HCT116 (cell line): ENCODE measurements around the gene LSS. TPM values are rescaled to one million over a fixed set of nuclear protein-coding genes. Genes with fewer than 3 reads are reported as not detected.
"Not testable (repeated sequence)": the region's sequence is repeated elsewhere in the genome, so short reads cannot be mapped to it uniquely, and the experiment has no call there.

Source experiments
- ATAC-seq: fragments of 200-7000 bp; cut with Tn5 transposase; 2 replicates; pipeline ENCODE4 v1.9.1; 2020; ENCODE audit warnings: mild to moderate bottlenecking, moderate library complexity
- BruUV-seq: library from RNA; stranded (reverse); fragments of 400-500 nt; replicated peaks from 2 replicates; lab custom pipeline; 2021; lab: Mats Ljungman, UMichigan
- CTCF ChIA-PET: fragments of 300-600 bp; sonication (Branson Sonifier 250); formaldehyde crosslinking; loops from one replicate; lab custom pipeline; 2021; ENCODE audit warnings: antibody characterized with exemption; lab: Charles Lee
- POLR2A ChIA-PET: fragments of 300-600, 350-600 bp; sonication (Branson Sonifier 250); formaldehyde crosslinking; loops from one replicate; lab custom pipeline; 2021; ENCODE audit warnings: antibody characterized with exemption; lab: Charles Lee
- RAD21 ChIA-PET, 2 experiments: fragments of 300-600 bp; sonication (Branson Sonifier 250); formaldehyde crosslinking; loops; one replicate each; lab custom pipeline; 2023; ENCODE audit warnings: low total read pairs in 2 of 2; ENCODE audit not compliant: uncharacterized antibody in 2 of 2, unreplicated experiment in 2 of 2, low non-redundant PET in 1 of 2; lab: Charles Lee
- DNase-seq: peaks from one replicate; pipeline ENCODE4 v3.0.0-alpha.2; 2010; ENCODE audit warnings: low read depth, low spot score
- H2AFZ ChIP-seq: fragments of 200-600 bp; shearing (Covaris generic), sonication (generic); 2 replicates; pipeline ENCODE4 v1.6.1; 2017; ENCODE audit warnings: low read depth, mixed run types, mixed read lengths, antibody characterized with exemption, low read length; ENCODE audit not compliant: poor library complexity, severe bottlenecking
- H3K27ac ChIP-seq: 2 replicates; pipeline ENCODE4 v1.5.1; 2012; ENCODE audit warnings: low read depth, low read length
- H3K27me3 ChIP-seq: fragments of 200-600 bp; sonication (generic); 2 replicates; pipeline ENCODE4 v1.6.1; 2016; ENCODE audit warnings: mixed run types, low read length, mixed read lengths; ENCODE audit not compliant: insufficient read depth
- H3K36me3 ChIP-seq, 2 experiments: fragments of 200-500 bp in 1 of 2; fragments of 200-600 bp in 1 of 2; sonication (Bioruptor generic) in 1 of 2; sonication (generic) in 1 of 2; 2 replicates each; pipeline versions ENCODE4 v1.5.1 to v1.6.1; 2014 to 2016; ENCODE audit warnings: low read length in 2 of 2, inconsistent platforms in 1 of 2, mixed read lengths in 1 of 2, mixed run types in 1 of 2; ENCODE audit not compliant: insufficient read depth in 2 of 2, control insufficient read depth in 1 of 2
- H3K4me1 ChIP-seq, 2 experiments: fragments of 200-600 bp in 1 of 2; sonication (generic) in 1 of 2; 2 replicates each; pipeline versions ENCODE4 v1.5.1 to v1.6.1; 2012 to 2017; ENCODE audit warnings: low read length in 2 of 2, inconsistent platforms in 1 of 2, mild to moderate bottlenecking in 1 of 2, mixed read lengths in 1 of 2, mixed run types in 1 of 2, moderate library complexity in 1 of 2; ENCODE audit not compliant: insufficient read depth in 2 of 2, control insufficient read depth in 1 of 2
- H3K4me2 ChIP-seq: fragments of 200-600 bp; sonication (generic); 2 replicates; pipeline ENCODE4 v1.6.1; 2017; ENCODE audit warnings: mixed run types, low read length, mixed read lengths
- H3K4me3 ChIP-seq, 2 experiments: fragments of 200-600 bp in 1 of 2; sonication (generic) in 1 of 2; replicated peaks in 1 of 2; 2 replicates each; pipeline ENCODE4 v1.5.1; 2011 to 2016; ENCODE audit warnings: low read length in 2 of 2, control low read depth in 1 of 2, low read depth in 1 of 2, mild to moderate bottlenecking in 1 of 2, mixed read lengths in 1 of 2, mixed run types in 1 of 2
- H3K79me2 ChIP-seq: fragments of 200-600 bp; sonication (generic); 2 replicates; pipeline ENCODE4 v1.6.1; 2017; ENCODE audit warnings: mild to moderate bottlenecking, mixed run types, low read length, moderate library complexity, mixed read lengths; ENCODE audit not compliant: insufficient read depth
- H3K9ac ChIP-seq: fragments of 200-600 bp; sonication (generic); 2 replicates; pipeline ENCODE4 v1.6.1; 2016; ENCODE audit warnings: low read length, mixed read lengths
- H3K9me2 ChIP-seq: fragments of 200-600 bp; sonication (generic), shearing (Covaris generic); 2 replicates; pipeline ENCODE4 v1.6.1; 2017; ENCODE audit warnings: mixed run types, mild to moderate bottlenecking, moderate library complexity; ENCODE audit not compliant: insufficient read depth
- H3K9me3 ChIP-seq, 2 experiments: fragments of 200-500 bp in 1 of 2; fragments of 200-600 bp in 1 of 2; sonication (Bioruptor generic) in 1 of 2; sonication (generic) in 1 of 2; 2 replicates each; pipeline ENCODE4 v1.6.1; 2014 to 2017; ENCODE audit warnings: low read length in 2 of 2, mixed read lengths in 2 of 2, inconsistent platforms in 1 of 2, low read depth in 1 of 2, mild to moderate bottlenecking in 1 of 2, mixed run types in 1 of 2, moderate library complexity in 1 of 2; ENCODE audit not compliant: control insufficient read depth in 1 of 2, insufficient read depth in 1 of 2
- H4K20me1 ChIP-seq: fragments of 200-600 bp; sonication (generic), shearing (Covaris generic); 2 replicates; pipeline ENCODE4 v1.6.1; 2017; ENCODE audit warnings: mixed run types, mild to moderate bottlenecking, moderate library complexity; ENCODE audit not compliant: insufficient read depth
- CBX3 ChIP-seq: IDR thresholded peaks from 2 replicates; pipeline ENCODE4 v1.6.1; 2012; ENCODE audit warnings: low read depth
- EGR1 ChIP-seq: IDR thresholded peaks from 2 replicates; pipeline ENCODE4 v1.6.1; 2012; ENCODE audit warnings: low read depth
- ELF1 ChIP-seq: IDR thresholded peaks from 2 replicates; pipeline ENCODE4 v1.6.1; 2012; ENCODE audit warnings: low read depth, borderline replicate concordance
- EZH2 ChIP-seq: fragments of 200-600 bp; sonication (generic); IDR thresholded peaks from 2 replicates; pipeline ENCODE4 v1.6.1; 2017; ENCODE audit warnings: antibody characterized with exemption, mixed run types
- EZH2phosphoT487 ChIP-seq: fragments of 200-600 bp; IDR thresholded peaks from 2 replicates; pipeline ENCODE4 v1.6.1; 2018; ENCODE audit warnings: antibody characterized with exemption, borderline replicate concordance
- FOSL1 ChIP-seq: IDR thresholded peaks from 2 replicates; pipeline ENCODE4 v1.6.1; 2012; ENCODE audit warnings: low read depth
- JUND ChIP-seq: IDR thresholded peaks from 2 replicates; pipeline ENCODE4 v1.6.1; 2012
- POLR2A ChIP-seq: IDR thresholded peaks from 2 replicates; pipeline ENCODE4 v1.7.0; 2011; ENCODE audit warnings: borderline replicate concordance; ENCODE audit not compliant: insufficient read depth, insufficient read length; ENCODE audit errors: extremely low read depth
- POLR2AphosphoS5 ChIP-seq: IDR thresholded peaks from 2 replicates; pipeline ENCODE4 v1.6.1; 2011; ENCODE audit warnings: mild to moderate bottlenecking, low read depth, low read length, moderate library complexity
- RAD21 ChIP-seq: IDR thresholded peaks from 2 replicates; pipeline ENCODE4 v1.6.1; 2012; ENCODE audit warnings: low read depth, mild to moderate bottlenecking
- SP1 ChIP-seq: IDR thresholded peaks from 2 replicates; pipeline ENCODE4 v1.6.1; 2012; ENCODE audit warnings: low read depth
- SRF ChIP-seq: IDR thresholded peaks from 2 replicates; pipeline ENCODE4 v1.6.1; 2012; ENCODE audit warnings: low read depth
- TCF7L2 ChIP-seq: IDR thresholded peaks from 2 replicates; pipeline ENCODE4 v1.7.0; 2011; ENCODE audit warnings: borderline replicate concordance, inconsistent platforms; ENCODE audit not compliant: insufficient read depth, insufficient read length; ENCODE audit errors: extremely low read depth
- YY1 ChIP-seq: IDR thresholded peaks from 2 replicates; pipeline ENCODE4 v1.6.1; 2011; ENCODE audit warnings: low read length, low read depth, moderate library complexity, mild to moderate bottlenecking; ENCODE audit not compliant: insufficient replicate concordance; ENCODE audit errors: extremely low read depth
- ZNF274 ChIP-seq: fragments of 200-500 bp; sonication (Bioruptor generic); IDR thresholded peaks from 2 replicates; pipeline ENCODE4 v1.6.1; 2014; ENCODE audit warnings: mild to moderate bottlenecking, low read depth, low read length, inconsistent platforms
- intact Hi-C: fragments of 100-400 bp; cut with micrococcal nuclease; formaldehyde crosslinking; loops from 2 replicates; pipeline ENCODE4 v1.10.0; 2022
- total RNA-seq: library from RNA; stranded (reverse); gene quantifications from one replicate; pipeline ENCODE4 v1.2.1, GENCODE V29; 2021; ENCODE audit not compliant: unreplicated experiment
- TF ChIP-seq, protein P1 (sequence below): IDR thresholded peaks from 2 replicates; pipeline ENCODE4 v1.6.1; 2011; ENCODE audit warnings: mild to moderate bottlenecking, low read length, moderate library complexity; ENCODE audit not compliant: insufficient replicate concordance; ENCODE audit errors: extremely low read depth
- TF ChIP-seq, protein P2 (sequence below): IDR thresholded peaks from 2 replicates; pipeline ENCODE4 v1.6.1; 2012
- TF ChIP-seq, protein P3 (sequence below), 3 experiments: fragments of 200-600 bp in 1 of 3; sonication (generic) in 1 of 3; IDR thresholded peaks in 2 of 3; conservative IDR thresholded peaks in 1 of 3; 2 replicates each; pipeline ENCODE4 v1.5.1; 2012 to 2017; ENCODE audit warnings: low read depth in 2 of 3, low read length in 2 of 3, antibody characterized with exemption in 1 of 3, borderline replicate concordance in 1 of 3, control low read depth in 1 of 3, mild to moderate bottlenecking in 1 of 3, mixed read lengths in 1 of 3, mixed run types in 1 of 3, moderate library complexity in 1 of 3; ENCODE audit not compliant: insufficient read depth in 1 of 3

LSS gene
- total RNA-seq, 1 experiment from 2014 or later: 44.7 TPM

DNA sequence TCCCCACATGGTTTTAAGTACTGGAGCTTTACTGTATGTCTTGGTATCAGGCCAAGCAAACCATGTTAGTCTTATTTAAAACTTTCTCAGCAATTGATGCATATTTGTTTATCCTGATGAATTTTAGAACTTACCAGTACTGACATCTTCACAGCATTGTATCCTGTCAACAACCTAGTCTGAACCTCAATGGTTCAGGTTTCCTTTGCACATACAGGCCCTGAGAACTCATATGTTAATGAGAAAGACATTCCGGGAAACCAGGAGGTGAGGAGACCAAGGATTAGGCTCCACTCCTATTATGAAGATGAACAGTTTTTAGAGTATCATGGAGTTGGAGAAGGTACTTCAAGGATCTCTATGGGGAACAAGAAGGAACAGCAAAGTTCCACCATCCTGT lies 13.0 kb upstream of the LSS start:
- DNase-seq, H3K9me3 ChIP-seq, POLR2A ChIA-PET, H3K4me3 ChIP-seq, H3K79me2 ChIP-seq, RAD21 ChIA-PET, H3K9me2 ChIP-seq, ATAC-seq, CTCF ChIA-PET, H3K4me2 ChIP-seq, H3K27ac ChIP-seq, H4K20me1 ChIP-seq, H3K4me1 ChIP-seq, H3K9ac ChIP-seq, H2AFZ ChIP-seq, intact Hi-C loops, H3K27me3 ChIP-seq: not testable (repeated sequence)
- BruUV-seq: TSS peak; percentile 22
- peaks cover 68 to 77% of the 10 kb centered on the region in 2 experiments; a peak in 3 of 4 replicates for H3K36me3 ChIP-seq

DNA sequence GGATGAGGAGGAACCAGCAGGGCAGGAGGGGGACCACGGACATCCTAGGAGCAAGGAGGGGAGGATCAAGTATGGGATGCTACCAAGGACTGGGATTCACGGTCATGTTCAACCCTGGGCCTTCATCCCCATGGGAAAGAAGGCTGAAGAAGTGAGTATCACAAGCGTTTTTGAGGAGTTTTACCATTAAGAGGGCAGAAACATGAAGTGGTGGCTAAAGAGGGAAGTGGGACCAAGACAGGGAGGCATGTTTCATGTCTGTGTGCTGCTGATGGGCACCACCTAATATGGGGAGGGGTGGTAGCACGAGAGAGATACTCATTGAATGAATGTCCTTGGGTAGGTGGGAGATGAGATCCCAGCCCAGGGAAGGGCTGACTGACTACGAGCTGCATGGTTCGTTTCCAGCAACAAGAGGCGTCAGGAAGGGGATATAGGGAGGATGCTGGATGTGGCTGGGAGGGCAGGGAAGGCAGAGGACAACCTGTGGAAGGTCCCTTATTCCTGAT lies 11.3 kb upstream of the LSS start:
- DNase-seq: no peak
- ChIA-PET CTCF (no interaction called here), POLR2A (no interaction called here), RAD21 (no interaction called here)
- intact Hi-C loops: no loop called here
- no peaks in the 10 kb centered on the region for H3K27me3 ChIP-seq
- no peak overlapping the region for H2AFZ ChIP-seq
- no peak overlapping the region for H3K9ac ChIP-seq
- H3K4me2 ChIP-seq: no peak overlapping the region
- H3K27ac ChIP-seq: no peak overlapping the region
- no peaks in the 10 kb centered on the region for H3K9me2 ChIP-seq
- ATAC-seq: no peak
- H3K4me1 ChIP-seq: no peaks in the 10 kb centered on the region
- H4K20me1 ChIP-seq: no peaks in the 10 kb centered on the region; the same call in 1 of the 2 replicates
- H3K79me2 ChIP-seq: no peaks in the 10 kb centered on the region
- peaks cover 69 to 79% of the 10 kb centered on the region in 2 experiments for H3K36me3 ChIP-seq
- no TSS peak for BruUV-seq
- no peak overlapping the region for H3K4me3 ChIP-seq
- H3K9me3 ChIP-seq: no peaks in the 10 kb centered on the region
- no peak for TF ChIP-seq CBX3
- no peak for TF ChIP-seq POLR2AphosphoS5
- TF ChIP-seq EZH2phosphoT487: no peak
- TF ChIP-seq, protein P1, sequence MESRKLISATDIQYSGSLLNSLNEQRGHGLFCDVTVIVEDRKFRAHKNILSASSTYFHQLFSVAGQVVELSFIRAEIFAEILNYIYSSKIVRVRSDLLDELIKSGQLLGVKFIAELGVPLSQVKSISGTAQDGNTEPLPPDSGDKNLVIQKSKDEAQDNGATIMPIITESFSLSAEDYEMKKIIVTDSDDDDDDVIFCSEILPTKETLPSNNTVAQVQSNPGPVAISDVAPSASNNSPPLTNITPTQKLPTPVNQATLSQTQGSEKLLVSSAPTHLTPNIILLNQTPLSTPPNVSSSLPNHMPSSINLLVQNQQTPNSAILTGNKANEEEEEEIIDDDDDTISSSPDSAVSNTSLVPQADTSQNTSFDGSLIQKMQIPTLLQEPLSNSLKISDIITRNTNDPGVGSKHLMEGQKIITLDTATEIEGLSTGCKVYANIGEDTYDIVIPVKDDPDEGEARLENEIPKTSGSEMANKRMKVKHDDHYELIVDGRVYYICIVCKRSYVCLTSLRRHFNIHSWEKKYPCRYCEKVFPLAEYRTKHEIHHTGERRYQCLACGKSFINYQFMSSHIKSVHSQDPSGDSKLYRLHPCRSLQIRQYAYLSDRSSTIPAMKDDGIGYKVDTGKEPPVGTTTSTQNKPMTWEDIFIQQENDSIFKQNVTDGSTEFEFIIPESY: no peak
- TF ChIP-seq RAD21: no peak
- TF ChIP-seq FOSL1: no peak
- TF ChIP-seq, protein P2, sequence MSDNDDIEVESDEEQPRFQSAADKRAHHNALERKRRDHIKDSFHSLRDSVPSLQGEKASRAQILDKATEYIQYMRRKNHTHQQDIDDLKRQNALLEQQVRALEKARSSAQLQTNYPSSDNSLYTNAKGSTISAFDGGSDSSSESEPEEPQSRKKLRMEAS: no peak
- no peak for TF ChIP-seq ZNF274
- TF ChIP-seq EGR1: no peak
- TF ChIP-seq EZH2: no peak
- no peak for TF ChIP-seq TCF7L2
- no peak for TF ChIP-seq ELF1
- TF ChIP-seq POLR2A: no peak
- no peak for TF ChIP-seq YY1
- TF ChIP-seq JUND: no peak
- TF ChIP-seq, protein P3, sequence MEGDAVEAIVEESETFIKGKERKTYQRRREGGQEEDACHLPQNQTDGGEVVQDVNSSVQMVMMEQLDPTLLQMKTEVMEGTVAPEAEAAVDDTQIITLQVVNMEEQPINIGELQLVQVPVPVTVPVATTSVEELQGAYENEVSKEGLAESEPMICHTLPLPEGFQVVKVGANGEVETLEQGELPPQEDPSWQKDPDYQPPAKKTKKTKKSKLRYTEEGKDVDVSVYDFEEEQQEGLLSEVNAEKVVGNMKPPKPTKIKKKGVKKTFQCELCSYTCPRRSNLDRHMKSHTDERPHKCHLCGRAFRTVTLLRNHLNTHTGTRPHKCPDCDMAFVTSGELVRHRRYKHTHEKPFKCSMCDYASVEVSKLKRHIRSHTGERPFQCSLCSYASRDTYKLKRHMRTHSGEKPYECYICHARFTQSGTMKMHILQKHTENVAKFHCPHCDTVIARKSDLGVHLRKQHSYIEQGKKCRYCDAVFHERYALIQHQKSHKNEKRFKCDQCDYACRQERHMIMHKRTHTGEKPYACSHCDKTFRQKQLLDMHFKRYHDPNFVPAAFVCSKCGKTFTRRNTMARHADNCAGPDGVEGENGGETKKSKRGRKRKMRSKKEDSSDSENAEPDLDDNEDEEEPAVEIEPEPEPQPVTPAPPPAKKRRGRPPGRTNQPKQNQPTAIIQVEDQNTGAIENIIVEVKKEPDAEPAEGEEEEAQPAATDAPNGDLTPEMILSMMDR (IDR thresholded peaks at IDR 0.05 in 2 of 3, conservative IDR thresholded peaks at IDR 0.05 in 1 of 3; ENCODE audit: borderline replicate concordance in 1 of 3, insufficient read depth in 1 of 3, low read depth in 2 of 3, low read length in 2 of 3): no peak
- no peak for TF ChIP-seq SRF
- no peak for TF ChIP-seq SP1
